Keratinocyte (primary cell): ENCODE results near the gene TSPAN8. TPM values are rescaled to one million over a fixed set of nuclear protein-coding genes. Genes with fewer than 3 reads are reported as not detected.

Experiments
- DNase-seq: peaks from one replicate; pipeline ENCODE4 v3.0.0-alpha.2; 2011; ENCODE audit warnings: low read depth, missing footprints, low spot score
- FAIRE-seq: peaks from 2 replicates; lab custom pipeline; 2011; peaks lifted over from hg19 to GRCh38; lab: Jason Lieb, UNC
- H2AFZ ChIP-seq: 2 replicates; pipeline ENCODE4 v1.6.0; 2012; ENCODE audit warnings: low read length, control low read depth, inconsistent platforms; ENCODE audit not compliant: control insufficient read depth
- H3K27ac ChIP-seq: 2 replicates; pipeline ENCODE4 v1.5.1; 2011; ENCODE audit warnings: low read length; ENCODE audit not compliant: control insufficient read depth, insufficient read depth
- H3K27me3 ChIP-seq: 3 replicates; pipeline ENCODE4 v1.6.0; 2011; ENCODE audit warnings: low read length; ENCODE audit not compliant: control insufficient read depth, insufficient read depth; ENCODE audit errors: extremely low read depth
- H3K36me3 ChIP-seq, 2 experiments: 2 replicates in 1 of 2; 3 replicates in 1 of 2; pipeline ENCODE4 v1.5.1; 2011; ENCODE audit warnings: low read length in 2 of 2, mild to moderate bottlenecking in 1 of 2; ENCODE audit not compliant: control insufficient read depth in 2 of 2, insufficient read depth in 2 of 2; ENCODE audit errors: extremely low read depth in 1 of 2
- H3K4me1 ChIP-seq: 3 replicates; pipeline ENCODE4 v1.5.1; 2011; ENCODE audit warnings: low read length; ENCODE audit not compliant: control insufficient read depth, insufficient read depth; ENCODE audit errors: extremely low read depth
- H3K4me2 ChIP-seq: 3 replicates; pipeline ENCODE4 v1.6.0; 2011; ENCODE audit warnings: low read depth, low read length; ENCODE audit not compliant: control insufficient read depth, insufficient read depth; ENCODE audit errors: extremely low read depth
- H3K4me3 ChIP-seq, 3 experiments: fragments of 200-600 bp in 1 of 3; sonication (generic) in 1 of 3; 2 replicates in 2 of 3; 3 replicates in 1 of 3; pipeline ENCODE4 v1.5.1; 2011 to 2016; ENCODE audit warnings: low read length in 3 of 3, mild to moderate bottlenecking in 3 of 3, control low read depth in 2 of 3, inconsistent platforms in 1 of 3, low read depth in 1 of 3, mixed read lengths in 1 of 3, mixed run types in 1 of 3, moderate library complexity in 1 of 3; ENCODE audit not compliant: control insufficient read depth in 2 of 3, insufficient read depth in 2 of 3; ENCODE audit errors: extremely low read depth in 1 of 3
- H3K79me2 ChIP-seq: 2 replicates; pipeline ENCODE4 v1.6.0; 2012; ENCODE audit warnings: low read length; ENCODE audit not compliant: control insufficient read depth, insufficient read depth
- H3K9ac ChIP-seq: 3 replicates; pipeline ENCODE4 v1.6.0; 2011; ENCODE audit warnings: low read length; ENCODE audit not compliant: control insufficient read depth, insufficient read depth; ENCODE audit errors: extremely low read depth
- H3K9me1 ChIP-seq: 3 replicates; pipeline ENCODE4 v1.6.0; 2011; ENCODE audit warnings: low read length; ENCODE audit not compliant: control insufficient read depth, insufficient read depth; ENCODE audit errors: extremely low read depth
- H3K9me3 ChIP-seq: 2 replicates; pipeline ENCODE4 v1.5.1; 2012; ENCODE audit warnings: low read depth, low read length; ENCODE audit not compliant: control insufficient read depth
- H4K20me1 ChIP-seq: 3 replicates; pipeline ENCODE4 v1.6.0; 2011; ENCODE audit warnings: low read length; ENCODE audit not compliant: control insufficient read depth, insufficient read depth; ENCODE audit errors: extremely low read depth
- EZH2 ChIP-seq: IDR thresholded peaks from one replicate; pipeline ENCODE4 v1.6.1; 2012; ENCODE audit warnings: inconsistent platforms, mild to moderate bottlenecking, low read length, moderate library complexity
- dilution Hi-C: fragments of 300-500 bp; cut with MboI; formaldehyde crosslinking; loops from one replicate; pipeline ENCODE4 v1.7.0; 2020; ENCODE audit warnings: low sequenced_read_pairs; ENCODE audit not compliant: extremely low pct_ligation_motif_present
- polyA plus RNA-seq, 5 experiments: library from polyadenylated mRNA; depleted of rRNA in 3 of 5; stranded (reverse) in 3 of 5; stranded (forward) in 1 of 5; unstranded in 1 of 5; fragments of >200 nt; gene quantifications; 1 replicate in 1 of 5; 2 replicates in 3 of 5; 3 replicates in 1 of 5; pipeline versions ENCODE4 v1.2.1 to v1.2.3, GENCODE V29; 2011 to 2012; ENCODE audit warnings: missing spikeins in 2 of 5, low read depth in 1 of 5, low replicate concordance in 1 of 5
- TF ChIP-seq, protein P1 (sequence below), 3 experiments: IDR thresholded peaks in 1 of 3; conservative IDR thresholded peaks in 1 of 3; optimal IDR thresholded peaks in 1 of 3; 2 replicates in 2 of 3; 3 replicates in 1 of 3; pipeline versions ENCODE3 to v1.5.1; 2011; ENCODE audit warnings: low read length in 3 of 3, mild to moderate bottlenecking in 3 of 3, moderate library complexity in 2 of 3, control low read depth in 1 of 3, inconsistent platforms in 1 of 3; ENCODE audit not compliant: insufficient read depth in 2 of 3; ENCODE audit errors: extremely low read depth in 1 of 3

Gene TSPAN8
- polyA plus RNA-seq, 1 donor (not counting 4 experiments of a cell fraction or from before 2014, with no cell fraction given) = not detected

DNA sequence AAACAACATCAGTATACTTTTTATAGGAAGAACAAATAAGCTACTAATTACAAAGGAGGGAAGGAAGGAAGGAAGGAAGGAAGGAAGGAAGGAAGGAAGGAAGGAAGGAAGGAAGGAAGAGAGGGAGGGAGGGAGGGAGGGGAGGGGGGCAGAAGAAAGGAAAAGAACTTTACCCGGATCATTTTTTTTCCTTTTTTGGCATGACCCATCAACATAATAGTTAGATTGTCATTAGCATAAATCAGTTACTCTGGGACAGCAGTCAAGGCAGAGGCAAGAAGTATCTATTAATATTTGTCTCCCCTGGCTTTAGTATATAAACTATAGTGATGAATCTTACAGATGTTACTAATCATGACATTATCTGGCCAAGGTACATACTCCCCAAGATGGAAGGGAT, 35.2 kb upstream of the TSPAN8 start:
- Histone ChIP-seq H3K36me3 (no peaks in the 10 kb centered on the region), H3K27ac (no peak overlapping the region), H3K9ac (no peak overlapping the region), H4K20me1 (no peaks in the 10 kb centered on the region), H3K79me2 (no peaks in the 10 kb centered on the region), H3K27me3 (no peaks in the 10 kb centered on the region), H3K4me2 (no peak overlapping the region), H3K9me1 (no peaks in the 10 kb centered on the region), H2AFZ (no peak overlapping the region), H3K4me3 (no peak overlapping the region), H3K9me3 (no peaks in the 10 kb centered on the region), H3K4me1 (no peaks in the 10 kb centered on the region)
- FAIRE-seq = no peak
- no peak for DNase-seq
- TF ChIP-seq, protein P1, sequence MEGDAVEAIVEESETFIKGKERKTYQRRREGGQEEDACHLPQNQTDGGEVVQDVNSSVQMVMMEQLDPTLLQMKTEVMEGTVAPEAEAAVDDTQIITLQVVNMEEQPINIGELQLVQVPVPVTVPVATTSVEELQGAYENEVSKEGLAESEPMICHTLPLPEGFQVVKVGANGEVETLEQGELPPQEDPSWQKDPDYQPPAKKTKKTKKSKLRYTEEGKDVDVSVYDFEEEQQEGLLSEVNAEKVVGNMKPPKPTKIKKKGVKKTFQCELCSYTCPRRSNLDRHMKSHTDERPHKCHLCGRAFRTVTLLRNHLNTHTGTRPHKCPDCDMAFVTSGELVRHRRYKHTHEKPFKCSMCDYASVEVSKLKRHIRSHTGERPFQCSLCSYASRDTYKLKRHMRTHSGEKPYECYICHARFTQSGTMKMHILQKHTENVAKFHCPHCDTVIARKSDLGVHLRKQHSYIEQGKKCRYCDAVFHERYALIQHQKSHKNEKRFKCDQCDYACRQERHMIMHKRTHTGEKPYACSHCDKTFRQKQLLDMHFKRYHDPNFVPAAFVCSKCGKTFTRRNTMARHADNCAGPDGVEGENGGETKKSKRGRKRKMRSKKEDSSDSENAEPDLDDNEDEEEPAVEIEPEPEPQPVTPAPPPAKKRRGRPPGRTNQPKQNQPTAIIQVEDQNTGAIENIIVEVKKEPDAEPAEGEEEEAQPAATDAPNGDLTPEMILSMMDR (optimal IDR thresholded peaks at IDR 0.05 in 1 of 3, IDR thresholded peaks at IDR 0.05 in 1 of 3, conservative IDR thresholded peaks at IDR 0.05 in 1 of 3; ENCODE audit: extremely low read depth in 1 of 3, insufficient read depth in 2 of 3, low read length in 3 of 3) = no peak
- TF ChIP-seq EZH2 = no peak
- dilution Hi-C loops = no loop called here

DNA sequence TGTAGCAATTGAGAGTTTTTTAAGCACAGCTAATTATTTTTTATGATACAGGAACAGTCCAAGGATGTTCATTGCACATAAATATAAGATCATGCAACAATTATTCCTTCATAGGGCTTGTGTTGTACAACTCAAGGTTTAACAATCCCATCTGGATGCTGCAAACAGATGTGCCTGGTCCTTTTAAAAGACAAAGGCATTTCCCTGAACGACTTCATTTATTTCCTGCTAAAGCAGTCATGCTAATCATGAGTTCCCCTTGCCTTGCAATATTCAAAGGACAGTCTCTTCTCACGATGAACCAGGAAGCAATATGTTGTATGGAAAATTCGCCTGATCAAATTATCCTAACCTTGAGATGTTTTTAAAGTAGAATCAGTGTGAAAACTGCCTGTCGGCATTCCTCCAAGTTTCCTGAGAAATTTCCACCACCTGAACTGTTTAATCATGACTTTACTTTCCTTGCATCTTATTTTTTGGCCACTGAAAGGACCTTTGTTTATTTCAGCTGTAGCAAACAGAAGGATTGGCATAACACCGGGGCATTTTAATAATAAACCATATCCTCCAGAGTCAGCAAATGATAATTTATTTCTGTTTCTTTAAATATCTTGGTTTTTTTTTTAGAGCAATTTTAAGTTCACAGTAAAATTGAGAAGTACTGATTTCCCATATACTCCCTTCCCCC, 33.9 kb upstream of the TSPAN8 start:
- Histone ChIP-seq H3K27ac (no peak overlapping the region), H3K27me3 (no peaks in the 10 kb centered on the region), H3K9ac (no peak overlapping the region), H3K4me3 (no peak overlapping the region), H3K9me1 (no peaks in the 10 kb centered on the region), H3K4me1 (no peaks in the 10 kb centered on the region), H3K4me2 (no peak overlapping the region), H3K9me3 (no peaks in the 10 kb centered on the region), H2AFZ (no peak overlapping the region), H4K20me1 (no peaks in the 10 kb centered on the region), H3K79me2 (no peaks in the 10 kb centered on the region), H3K36me3 (no peaks in the 10 kb centered on the region)
- DNase-seq = no peak
- dilution Hi-C loops = no loop called here
- no peak for TF ChIP-seq EZH2
- TF ChIP-seq, protein P1 (optimal IDR thresholded peaks at IDR 0.05 in 1 of 3, IDR thresholded peaks at IDR 0.05 in 1 of 3, conservative IDR thresholded peaks at IDR 0.05 in 1 of 3; ENCODE audit: extremely low read depth in 1 of 3, insufficient read depth in 2 of 3, low read length in 3 of 3) = no peak
- FAIRE-seq = no peak
